HEK293 (cell line): ENCODE data around the gene HLX.
A peak's percentile ranks its signal among the peaks of the same experiment; 100 is the strongest.

Experiments used
- CTCF ChIA-PET: fragments of 350-600 bp; formaldehyde crosslinking; extraction: SDS; loops from one replicate; lab custom pipeline; 2021; ENCODE audit warnings: antibody characterized with exemption; lab: Yijun Ruan, JAX
- POLR2A ChIA-PET: fragments of 300-600 bp; formaldehyde crosslinking; extraction: SDS; loops from one replicate; lab custom pipeline; 2020; ENCODE audit warnings: antibody characterized with exemption, inconsistent platforms; lab: Yijun Ruan, JAX
- H3K27ac ChIP-seq: fragments of 200-500 bp; sonication (Bioruptor generic); 2 replicates; pipeline ENCODE4 v1.5.1; 2014; ENCODE audit warnings: low read depth, low read length, control low read depth, inconsistent platforms; ENCODE audit errors: extremely low read depth
- H3K36me3 ChIP-seq, 2 experiments: fragments of 200-500 bp in 1 of 2; sonication (Bioruptor generic) in 1 of 2; 1 replicate in 1 of 2; 2 replicates in 1 of 2; pipeline ENCODE4 v1.5.1; 2014 to 2017; ENCODE audit warnings: inconsistent platforms in 2 of 2, low read length in 2 of 2; ENCODE audit not compliant: control insufficient read depth in 2 of 2, insufficient read depth in 1 of 2
- H3K4me1 ChIP-seq: fragments of 200-500 bp; sonication (Bioruptor generic); 2 replicates; pipeline ENCODE4 v1.5.1; 2014; ENCODE audit warnings: mild to moderate bottlenecking, low read length, inconsistent platforms; ENCODE audit not compliant: control insufficient read depth, insufficient read depth
- H3K4me3 ChIP-seq: 2 replicates; pipeline ENCODE4 v1.5.1; 2011; ENCODE audit warnings: low read depth, mild to moderate bottlenecking, control low read depth, low read length, moderate library complexity
- H3K9me3 ChIP-seq: fragments of 200-500 bp; sonication (Bioruptor generic); 2 replicates; pipeline ENCODE4 v1.5.1; 2014; ENCODE audit warnings: low read depth, low read length, inconsistent platforms; ENCODE audit not compliant: control insufficient read depth, insufficient read depth
- BCL6B ChIP-seq: fragments of 450-650 bp; formaldehyde crosslinking; IDR thresholded peaks from 2 replicates; pipeline ENCODE4 v1.5.1; 2017; ENCODE audit warnings: missing biosample characterization, missing genetic modification characterization
- GLI2 ChIP-seq: fragments of 450-650 bp; formaldehyde crosslinking; IDR thresholded peaks from 2 replicates; pipeline ENCODE4; 2017; ENCODE audit warnings: missing biosample characterization, missing genetic modification characterization, low read depth, borderline replicate concordance
- INSM2 ChIP-seq: fragments of 450-650 bp; formaldehyde crosslinking; IDR thresholded peaks from 2 replicates; pipeline ENCODE4 v1.5.1; 2016; ENCODE audit warnings: missing biosample characterization, missing genetic modification characterization
- KLF10 ChIP-seq: fragments of 450-650 bp; IDR thresholded peaks from 2 replicates; pipeline ENCODE4 v1.5.1; 2018; ENCODE audit warnings: missing biosample characterization, mild to moderate bottlenecking, missing genetic modification characterization
- ZFHX2 ChIP-seq: fragments of 450-650 bp; formaldehyde crosslinking; conservative IDR thresholded peaks from 2 replicates; pipeline ENCODE4 v1.5.1; 2016; ENCODE audit warnings: missing biosample characterization, missing genetic modification characterization
- ZFP41 ChIP-seq: fragments of 450-650 bp; formaldehyde crosslinking; IDR thresholded peaks from 2 replicates; pipeline ENCODE4 v1.5.1; 2016; ENCODE audit warnings: missing biosample characterization, missing genetic modification characterization, borderline replicate concordance
- ZNF114 ChIP-seq: fragments of 450-650 bp; formaldehyde crosslinking; IDR thresholded peaks from 2 replicates; pipeline ENCODE4 v1.5.0; 2017; ENCODE audit warnings: missing biosample characterization, missing genetic modification characterization
- ZNF121 ChIP-seq: fragments of 450-650 bp; formaldehyde crosslinking; IDR thresholded peaks from 2 replicates; pipeline ENCODE4 v1.5.1; 2016; ENCODE audit warnings: missing biosample characterization, missing genetic modification characterization
- ZNF302 ChIP-seq: fragments of 450-650 bp; formaldehyde crosslinking; IDR thresholded peaks from 2 replicates; pipeline ENCODE4 v1.5.1; 2016; ENCODE audit warnings: missing biosample characterization, missing genetic modification characterization, low read depth
- ZNF366 ChIP-seq: fragments of 450-650 bp; formaldehyde crosslinking; conservative IDR thresholded peaks from 2 replicates; pipeline ENCODE4 v1.5.1; 2016; ENCODE audit warnings: missing biosample characterization, missing genetic modification characterization
- ZNF473 ChIP-seq: fragments of 450-650 bp; formaldehyde crosslinking; IDR thresholded peaks from 2 replicates; pipeline ENCODE4 v1.5.1; 2017; ENCODE audit warnings: missing biosample characterization, missing genetic modification characterization
- ZNF529 ChIP-seq: fragments of 450-650 bp; formaldehyde crosslinking; IDR thresholded peaks from 2 replicates; pipeline ENCODE4 v1.5.1; 2017; ENCODE audit warnings: missing genetic modification characterization, missing biosample characterization; ENCODE audit not compliant: insufficient replicate concordance
- ZNF600 ChIP-seq: fragments of 450-650 bp; formaldehyde crosslinking; IDR thresholded peaks from 2 replicates; pipeline ENCODE4 v1.5.1; 2016; ENCODE audit warnings: missing biosample characterization, missing genetic modification characterization
- ZNF623 ChIP-seq: fragments of 450-650 bp; formaldehyde crosslinking; IDR thresholded peaks from 2 replicates; pipeline ENCODE4 v1.5.1; 2016; ENCODE audit warnings: missing biosample characterization, missing genetic modification characterization
- ZNF701 ChIP-seq: fragments of 450-650 bp; formaldehyde crosslinking; IDR thresholded peaks from 2 replicates; pipeline ENCODE4 v1.5.1; 2016; ENCODE audit warnings: missing biosample characterization, missing genetic modification characterization
- ZSCAN16 ChIP-seq: fragments of 450-650 bp; formaldehyde crosslinking; IDR thresholded peaks from 2 replicates; pipeline ENCODE4 v1.5.1; 2016; ENCODE audit warnings: missing biosample characterization, missing genetic modification characterization
- TF ChIP-seq, protein P1 (sequence below): fragments of 450-650 bp; formaldehyde crosslinking; IDR thresholded peaks from 2 replicates; pipeline ENCODE4 v1.5.1; 2016; ENCODE audit warnings: missing biosample characterization, missing genetic modification characterization
- TF ChIP-seq, protein P2 (sequence below): fragments of 450-650 bp; IDR thresholded peaks from 2 replicates; pipeline ENCODE4 v1.5.1; 2018; ENCODE audit warnings: missing biosample characterization, missing genetic modification characterization
- TF ChIP-seq, protein P3 (sequence below): fragments of 450-650 bp; formaldehyde crosslinking; IDR thresholded peaks from 2 replicates; pipeline ENCODE4 v1.5.1; 2017; ENCODE audit warnings: missing biosample characterization, missing genetic modification characterization
- TF ChIP-seq, protein P4 (sequence below): fragments of 450-650 bp; formaldehyde crosslinking; IDR thresholded peaks from 2 replicates; pipeline ENCODE4 v1.5.1; 2016; ENCODE audit warnings: missing biosample characterization, missing genetic modification characterization
- TF ChIP-seq, protein P5 (sequence below): fragments of 450-650 bp; formaldehyde crosslinking; IDR thresholded peaks from 2 replicates; pipeline ENCODE4 v1.5.1; 2016; ENCODE audit warnings: missing biosample characterization, missing genetic modification characterization, borderline replicate concordance

The HLX gene

GRCh38 chr1:220879076-220879508 is at the start of gene HLX (continued):
- peak; percentile 29; the same call in 1 of the 2 replicates for TF ChIP-seq ZFHX2 (tag by site-specific recombination)
- TF ChIP-seq ZNF473 (tag by site-specific recombination), result no peak
- peak; percentile 77 for TF ChIP-seq KLF10 (tag by site-specific recombination)
- TF ChIP-seq, all 188 proteins: peak for 16

DNA sequence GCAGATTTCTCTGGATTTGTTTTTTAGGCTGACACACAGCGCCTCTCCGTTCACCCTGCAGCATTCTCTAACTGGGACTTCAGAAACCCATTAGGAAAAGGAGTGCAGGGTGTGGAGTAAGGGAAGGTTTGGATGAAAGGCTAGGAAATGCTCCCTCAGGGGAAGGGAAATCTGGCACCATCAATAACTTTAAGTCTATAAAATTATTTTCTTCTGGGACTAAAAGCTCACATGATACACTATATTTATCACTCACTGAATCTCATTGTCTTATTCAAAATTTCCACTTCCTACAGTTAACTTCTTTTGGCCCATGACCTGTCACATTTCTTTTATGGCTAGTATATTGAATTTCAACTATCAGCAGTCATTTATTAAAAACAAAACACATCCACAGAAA is 45.8 kb upstream of the HLX start:
- Histone ChIP-seq H3K36me3 (no peaks in the 10 kb centered on the region), H3K4me3 (no peak overlapping the region), H3K9me3 (no peaks in the 10 kb centered on the region)
- ChIA-PET POLR2A (no interaction called here), CTCF (interaction anchor here (0.6 kb wide), 1 partner anchor 41 kb away, joined by 4 read pairs; no protein-coding TSS in a partner anchor)
- no peak for TF ChIP-seq ZNF121 (tag by site-specific recombination)
- TF ChIP-seq, protein P1, sequence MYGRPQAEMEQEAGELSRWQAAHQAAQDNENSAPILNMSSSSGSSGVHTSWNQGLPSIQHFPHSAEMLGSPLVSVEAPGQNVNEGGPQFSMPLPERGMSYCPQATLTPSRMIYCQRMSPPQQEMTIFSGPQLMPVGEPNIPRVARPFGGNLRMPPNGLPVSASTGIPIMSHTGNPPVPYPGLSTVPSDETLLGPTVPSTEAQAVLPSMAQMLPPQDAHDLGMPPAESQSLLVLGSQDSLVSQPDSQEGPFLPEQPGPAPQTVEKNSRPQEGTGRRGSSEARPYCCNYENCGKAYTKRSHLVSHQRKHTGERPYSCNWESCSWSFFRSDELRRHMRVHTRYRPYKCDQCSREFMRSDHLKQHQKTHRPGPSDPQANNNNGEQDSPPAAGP (tag by site-specific recombination), result no peak
- TF ChIP-seq ZFP41 (tag by site-specific recombination), result no peak
- no peak for TF ChIP-seq ZNF114 (tag by site-specific recombination)
- TF ChIP-seq, protein P2, sequence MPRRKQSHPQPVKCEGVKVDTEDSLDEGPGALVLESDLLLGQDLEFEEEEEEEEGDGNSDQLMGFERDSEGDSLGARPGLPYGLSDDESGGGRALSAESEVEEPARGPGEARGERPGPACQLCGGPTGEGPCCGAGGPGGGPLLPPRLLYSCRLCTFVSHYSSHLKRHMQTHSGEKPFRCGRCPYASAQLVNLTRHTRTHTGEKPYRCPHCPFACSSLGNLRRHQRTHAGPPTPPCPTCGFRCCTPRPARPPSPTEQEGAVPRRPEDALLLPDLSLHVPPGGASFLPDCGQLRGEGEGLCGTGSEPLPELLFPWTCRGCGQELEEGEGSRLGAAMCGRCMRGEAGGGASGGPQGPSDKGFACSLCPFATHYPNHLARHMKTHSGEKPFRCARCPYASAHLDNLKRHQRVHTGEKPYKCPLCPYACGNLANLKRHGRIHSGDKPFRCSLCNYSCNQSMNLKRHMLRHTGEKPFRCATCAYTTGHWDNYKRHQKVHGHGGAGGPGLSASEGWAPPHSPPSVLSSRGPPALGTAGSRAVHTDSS (tag by site-specific recombination), result no peak
- no peak for TF ChIP-seq ZNF366 (tag by site-specific recombination)
- TF ChIP-seq GLI2, result no peak
- no peak for TF ChIP-seq BCL6B
- TF ChIP-seq INSM2 (tag by site-specific recombination), result no peak
- no peak for TF ChIP-seq ZNF600
- TF ChIP-seq, protein P3, sequence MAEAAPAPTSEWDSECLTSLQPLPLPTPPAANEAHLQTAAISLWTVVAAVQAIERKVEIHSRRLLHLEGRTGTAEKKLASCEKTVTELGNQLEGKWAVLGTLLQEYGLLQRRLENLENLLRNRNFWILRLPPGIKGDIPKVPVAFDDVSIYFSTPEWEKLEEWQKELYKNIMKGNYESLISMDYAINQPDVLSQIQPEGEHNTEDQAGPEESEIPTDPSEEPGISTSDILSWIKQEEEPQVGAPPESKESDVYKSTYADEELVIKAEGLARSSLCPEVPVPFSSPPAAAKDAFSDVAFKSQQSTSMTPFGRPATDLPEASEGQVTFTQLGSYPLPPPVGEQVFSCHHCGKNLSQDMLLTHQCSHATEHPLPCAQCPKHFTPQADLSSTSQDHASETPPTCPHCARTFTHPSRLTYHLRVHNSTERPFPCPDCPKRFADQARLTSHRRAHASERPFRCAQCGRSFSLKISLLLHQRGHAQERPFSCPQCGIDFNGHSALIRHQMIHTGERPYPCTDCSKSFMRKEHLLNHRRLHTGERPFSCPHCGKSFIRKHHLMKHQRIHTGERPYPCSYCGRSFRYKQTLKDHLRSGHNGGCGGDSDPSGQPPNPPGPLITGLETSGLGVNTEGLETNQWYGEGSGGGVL (tag by site-specific recombination), result no peak
- TF ChIP-seq, protein P4, sequence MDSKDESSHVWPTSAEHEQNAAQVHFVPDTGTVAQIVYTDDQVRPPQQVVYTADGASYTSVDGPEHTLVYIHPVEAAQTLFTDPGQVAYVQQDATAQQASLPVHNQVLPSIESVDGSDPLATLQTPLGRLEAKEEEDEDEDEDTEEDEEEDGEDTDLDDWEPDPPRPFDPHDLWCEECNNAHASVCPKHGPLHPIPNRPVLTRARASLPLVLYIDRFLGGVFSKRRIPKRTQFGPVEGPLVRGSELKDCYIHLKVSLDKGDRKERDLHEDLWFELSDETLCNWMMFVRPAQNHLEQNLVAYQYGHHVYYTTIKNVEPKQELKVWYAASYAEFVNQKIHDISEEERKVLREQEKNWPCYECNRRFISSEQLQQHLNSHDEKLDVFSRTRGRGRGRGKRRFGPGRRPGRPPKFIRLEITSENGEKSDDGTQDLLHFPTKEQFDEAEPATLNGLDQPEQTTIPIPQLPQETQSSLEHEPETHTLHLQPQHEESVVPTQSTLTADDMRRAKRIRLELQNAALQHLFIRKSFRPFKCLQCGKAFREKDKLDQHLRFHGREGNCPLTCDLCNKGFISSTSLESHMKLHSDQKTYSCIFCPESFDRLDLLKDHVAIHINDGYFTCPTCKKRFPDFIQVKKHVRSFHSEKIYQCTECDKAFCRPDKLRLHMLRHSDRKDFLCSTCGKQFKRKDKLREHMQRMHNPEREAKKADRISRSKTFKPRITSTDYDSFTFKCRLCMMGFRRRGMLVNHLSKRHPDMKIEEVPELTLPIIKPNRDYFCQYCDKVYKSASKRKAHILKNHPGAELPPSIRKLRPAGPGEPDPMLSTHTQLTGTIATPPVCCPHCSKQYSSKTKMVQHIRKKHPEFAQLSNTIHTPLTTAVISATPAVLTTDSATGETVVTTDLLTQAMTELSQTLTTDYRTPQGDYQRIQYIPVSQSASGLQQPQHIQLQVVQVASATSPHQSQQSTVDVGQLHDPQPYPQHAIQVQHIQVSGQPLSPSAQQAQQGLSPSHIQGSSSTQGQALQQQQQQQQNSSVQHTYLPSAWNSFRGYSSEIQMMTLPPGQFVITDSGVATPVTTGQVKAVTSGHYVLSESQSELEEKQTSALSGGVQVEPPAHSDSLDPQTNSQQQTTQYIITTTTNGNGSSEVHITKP (tag by site-specific recombination), result no peak
- no peak for TF ChIP-seq ZSCAN16 (tag by site-specific recombination)
- TF ChIP-seq, protein P5, sequence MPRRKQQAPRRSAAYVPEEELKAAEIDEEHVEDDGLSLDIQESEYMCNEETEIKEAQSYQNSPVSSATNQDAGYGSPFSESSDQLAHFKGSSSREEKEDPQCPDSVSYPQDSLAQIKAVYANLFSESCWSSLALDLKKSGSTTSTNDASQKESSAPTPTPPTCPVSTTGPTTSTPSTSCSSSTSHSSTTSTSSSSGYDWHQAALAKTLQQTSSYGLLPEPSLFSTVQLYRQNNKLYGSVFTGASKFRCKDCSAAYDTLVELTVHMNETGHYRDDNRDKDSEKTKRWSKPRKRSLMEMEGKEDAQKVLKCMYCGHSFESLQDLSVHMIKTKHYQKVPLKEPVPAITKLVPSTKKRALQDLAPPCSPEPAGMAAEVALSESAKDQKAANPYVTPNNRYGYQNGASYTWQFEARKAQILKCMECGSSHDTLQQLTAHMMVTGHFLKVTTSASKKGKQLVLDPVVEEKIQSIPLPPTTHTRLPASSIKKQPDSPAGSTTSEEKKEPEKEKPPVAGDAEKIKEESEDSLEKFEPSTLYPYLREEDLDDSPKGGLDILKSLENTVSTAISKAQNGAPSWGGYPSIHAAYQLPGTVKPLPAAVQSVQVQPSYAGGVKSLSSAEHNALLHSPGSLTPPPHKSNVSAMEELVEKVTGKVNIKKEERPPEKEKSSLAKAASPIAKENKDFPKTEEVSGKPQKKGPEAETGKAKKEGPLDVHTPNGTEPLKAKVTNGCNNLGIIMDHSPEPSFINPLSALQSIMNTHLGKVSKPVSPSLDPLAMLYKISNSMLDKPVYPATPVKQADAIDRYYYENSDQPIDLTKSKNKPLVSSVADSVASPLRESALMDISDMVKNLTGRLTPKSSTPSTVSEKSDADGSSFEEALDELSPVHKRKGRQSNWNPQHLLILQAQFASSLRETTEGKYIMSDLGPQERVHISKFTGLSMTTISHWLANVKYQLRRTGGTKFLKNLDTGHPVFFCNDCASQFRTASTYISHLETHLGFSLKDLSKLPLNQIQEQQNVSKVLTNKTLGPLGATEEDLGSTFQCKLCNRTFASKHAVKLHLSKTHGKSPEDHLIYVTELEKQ (tag by site-specific recombination), result no peak
- no peak for TF ChIP-seq ZNF302 (tag by site-specific recombination)
- TF ChIP-seq ZNF623 (tag by site-specific recombination), result no peak
- no peak for TF ChIP-seq ZNF701 (tag by site-specific recombination)
- no peak for TF ChIP-seq ZNF529 (tag by site-specific recombination)
- TF ChIP-seq, all 188 proteins: peak for 0
- Histone ChIP-seq H3K4me1 (no peaks in the 10 kb centered on the region), H3K27ac (no peak overlapping the region)
